Heart left ventricle (tissue), 13 donors: ENCODE data around the gene LDAH.

Source experiments
- CTCF ChIP-seq, 12 donors: fragments of 200-600 bp; sonication (generic) in 4 of 12; IDR thresholded peaks; one replicate each; pipeline versions ENCODE4 v1.5.0 to v1.8.0; 2018 to 2022; ENCODE audit warnings: antibody characterized with exemption in 12 of 12, mild to moderate bottlenecking in 5 of 12
- POLR2A ChIP-seq, 2 donors: fragments of 450-650 bp; IDR thresholded peaks; one replicate each; pipeline ENCODE4 v1.6.1; 2017; ENCODE audit warnings: antibody characterized with exemption in 2 of 2, mild to moderate bottlenecking in 2 of 2, moderate library complexity in 2 of 2
- donor health status: ischemic (EF 13 %, LVEDD 7.1; RV severe dilation, severe dysfunction).
- donor health status: DM: no; HTN: yes; CAD: no.
- donor health status: DM: no; HTN: no; CAD: no.
- donor health status: ischemic (EF 25% LVEDD 6.9; RV normal size, moderate dysfunction).
- donor health status: ischemic (EF 25% LVEDD 5.7; RV mildly dilated, moderate dysfunction).
- donor health status: ischemic (EF 35%, LVEDD 5.7; RV mildly dilated, moderate dysfunction).
- donor health status: nonischemic (EF 11% LVEDD 7.7; RV severe dilation, severe dysfunction).
- donor health status: DM: yes; HTN: yes; CAD: no.
- donor health status: PGD.
- donor health status: ischemic (EF 29% LVEDD 5.4; RV normal size, mild dysfunction).
- donor health status: nonischemic (EF 23%, LVEDD 6.1; RV moderate dilation, normal function).

GRCh38 chr2:20704886-20705285 lies 118.0 kb downstream of the LDAH start:
- TF ChIP-seq POLR2A (IDR thresholded peaks at IDR 0.05), result no peak
- no peak for TF ChIP-seq CTCF (IDR thresholded peaks at IDR 0.05)
